Heart left ventricle (tissue), 13 donors: ENCODE results near the gene ZSCAN26.

ENCODE experiments used
- POLR2A ChIP-seq, 2 donors: fragments of 450-650 bp; IDR thresholded peaks; one replicate each; pipeline ENCODE4 v1.6.1; 2017; ENCODE audit warnings: antibody characterized with exemption in 2 of 2, mild to moderate bottlenecking in 2 of 2, moderate library complexity in 2 of 2
- TF ChIP-seq, protein P1 (sequence below), 12 donors: fragments of 200-600 bp; sonication (generic) in 4 of 12; IDR thresholded peaks; one replicate each; pipeline versions ENCODE4 v1.5.0 to v1.8.0; 2018 to 2022; ENCODE audit warnings: antibody characterized with exemption in 12 of 12, mild to moderate bottlenecking in 5 of 12
- donor health status: ischemic (EF 13 %, LVEDD 7.1; RV severe dilation, severe dysfunction).
- donor health status: DM: no; HTN: yes; CAD: no.
- donor health status: DM: no; HTN: no; CAD: no.
- donor health status: ischemic (EF 25% LVEDD 6.9; RV normal size, moderate dysfunction).
- donor health status: ischemic (EF 25% LVEDD 5.7; RV mildly dilated, moderate dysfunction).
- donor health status: ischemic (EF 35%, LVEDD 5.7; RV mildly dilated, moderate dysfunction).
- donor health status: nonischemic (EF 11% LVEDD 7.7; RV severe dilation, severe dysfunction).
- donor health status: DM: yes; HTN: yes; CAD: no.
- donor health status: PGD.
- donor health status: ischemic (EF 29% LVEDD 5.4; RV normal size, mild dysfunction).
- donor health status: nonischemic (EF 23%, LVEDD 6.1; RV moderate dilation, normal function).

DNA sequence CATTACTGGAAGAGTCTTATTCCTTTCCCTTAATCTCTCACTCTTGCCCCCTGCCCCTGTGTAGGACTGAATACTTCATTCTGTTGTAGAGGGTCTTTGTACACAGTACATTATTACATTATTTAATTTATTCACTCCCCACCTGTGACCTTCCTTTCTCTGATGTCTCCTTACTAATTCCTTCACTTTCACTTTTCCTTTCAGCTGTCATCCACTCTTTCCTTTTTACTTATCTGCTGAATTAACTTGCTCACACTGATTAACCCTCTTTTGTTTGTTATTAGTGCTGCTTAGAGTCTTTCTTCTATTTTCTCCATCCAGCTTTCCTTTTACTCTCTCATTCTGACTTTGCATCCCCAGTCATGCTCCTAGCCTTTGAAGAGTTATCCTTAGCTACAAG is 7.9 kb downstream of the ZSCAN26 start:
- TF ChIP-seq POLR2A (IDR thresholded peaks at IDR 0.05): no peak
- TF ChIP-seq, protein P1, sequence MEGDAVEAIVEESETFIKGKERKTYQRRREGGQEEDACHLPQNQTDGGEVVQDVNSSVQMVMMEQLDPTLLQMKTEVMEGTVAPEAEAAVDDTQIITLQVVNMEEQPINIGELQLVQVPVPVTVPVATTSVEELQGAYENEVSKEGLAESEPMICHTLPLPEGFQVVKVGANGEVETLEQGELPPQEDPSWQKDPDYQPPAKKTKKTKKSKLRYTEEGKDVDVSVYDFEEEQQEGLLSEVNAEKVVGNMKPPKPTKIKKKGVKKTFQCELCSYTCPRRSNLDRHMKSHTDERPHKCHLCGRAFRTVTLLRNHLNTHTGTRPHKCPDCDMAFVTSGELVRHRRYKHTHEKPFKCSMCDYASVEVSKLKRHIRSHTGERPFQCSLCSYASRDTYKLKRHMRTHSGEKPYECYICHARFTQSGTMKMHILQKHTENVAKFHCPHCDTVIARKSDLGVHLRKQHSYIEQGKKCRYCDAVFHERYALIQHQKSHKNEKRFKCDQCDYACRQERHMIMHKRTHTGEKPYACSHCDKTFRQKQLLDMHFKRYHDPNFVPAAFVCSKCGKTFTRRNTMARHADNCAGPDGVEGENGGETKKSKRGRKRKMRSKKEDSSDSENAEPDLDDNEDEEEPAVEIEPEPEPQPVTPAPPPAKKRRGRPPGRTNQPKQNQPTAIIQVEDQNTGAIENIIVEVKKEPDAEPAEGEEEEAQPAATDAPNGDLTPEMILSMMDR (IDR thresholded peaks at IDR 0.05): no peak
